ENCODE data around the gene RABEPK. TPM values are rescaled to one million over a fixed set of nuclear protein-coding genes. Genes with fewer than 3 reads are reported as not detected.

The RABEPK gene
- total RNA-seq, 1 experiment from 2014 or later: 21.8 TPM

DNA sequence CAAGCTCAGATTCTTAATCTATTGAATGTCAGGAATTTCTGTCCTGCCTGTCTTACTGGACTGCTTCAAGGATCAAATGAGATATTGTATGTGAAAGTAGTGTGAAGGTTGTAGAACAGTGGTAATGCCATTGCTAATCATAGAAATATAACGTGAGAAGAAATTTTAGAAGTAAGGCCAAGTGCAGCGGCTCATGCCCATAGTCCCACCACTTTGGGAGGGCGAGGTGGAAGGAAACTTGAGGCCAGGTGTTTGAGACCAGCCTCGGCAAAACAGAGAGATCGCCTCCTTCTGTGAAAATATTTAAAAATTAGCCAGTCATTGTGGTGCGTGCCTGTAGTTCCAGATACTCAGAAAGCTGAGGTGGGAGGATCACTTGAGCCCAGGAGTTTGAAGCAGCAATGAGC lies 45.9 kb downstream of the RABEPK start:
- Mint-ChIP-seq H3K27ac (peak overlapping the region in 1 of 3 experiments; percentile 7; a peak in 1 of 7 replicates), H3K4me1 (peaks cover 4 to 7% of the 10 kb centered on the region in 2 experiments), H3K9me3 (no peaks in the 10 kb centered on the region; a peak in 1 of 5 replicates), H3K4me3 (no peak overlapping the region), H3K36me3 (ENCODE audit: insufficient read depth in 1 of 3, low read depth in 3 of 3) (no peaks in the 10 kb centered on the region), H3K27me3 (ENCODE audit: low read depth) (no peaks in the 10 kb centered on the region; the same call in 1 of the 2 replicates)
- no peaks in the 10 kb centered on the region for H3K79me2 ChIP-seq (ENCODE audit: insufficient read depth, low read length)
- no peak overlapping the region for H4K8ac ChIP-seq (replicated peaks; ENCODE audit: insufficient read length, low read depth, low read length)
- no peak overlapping the region for H3K23ac ChIP-seq (ENCODE audit: insufficient read length, low read depth, low read length)
- H3K4me1 ChIP-seq (ENCODE audit: insufficient read depth, low read length): no peaks in the 10 kb centered on the region
- DNase-seq: no peak
- no peak overlapping the region for H2BK12ac ChIP-seq (ENCODE audit: insufficient read length, low read depth, low read length)
- no peak overlapping the region for H3K9ac ChIP-seq (ENCODE audit: extremely low read depth, insufficient read length, low read length)
- no peak overlapping the region for H2AFZ ChIP-seq (ENCODE audit: low read length)
- H3K79me1 ChIP-seq (ENCODE audit: insufficient read depth, low read depth, low read length, poor library complexity, severe bottlenecking): no peaks in the 10 kb centered on the region
- TF ChIP-seq, protein P1, sequence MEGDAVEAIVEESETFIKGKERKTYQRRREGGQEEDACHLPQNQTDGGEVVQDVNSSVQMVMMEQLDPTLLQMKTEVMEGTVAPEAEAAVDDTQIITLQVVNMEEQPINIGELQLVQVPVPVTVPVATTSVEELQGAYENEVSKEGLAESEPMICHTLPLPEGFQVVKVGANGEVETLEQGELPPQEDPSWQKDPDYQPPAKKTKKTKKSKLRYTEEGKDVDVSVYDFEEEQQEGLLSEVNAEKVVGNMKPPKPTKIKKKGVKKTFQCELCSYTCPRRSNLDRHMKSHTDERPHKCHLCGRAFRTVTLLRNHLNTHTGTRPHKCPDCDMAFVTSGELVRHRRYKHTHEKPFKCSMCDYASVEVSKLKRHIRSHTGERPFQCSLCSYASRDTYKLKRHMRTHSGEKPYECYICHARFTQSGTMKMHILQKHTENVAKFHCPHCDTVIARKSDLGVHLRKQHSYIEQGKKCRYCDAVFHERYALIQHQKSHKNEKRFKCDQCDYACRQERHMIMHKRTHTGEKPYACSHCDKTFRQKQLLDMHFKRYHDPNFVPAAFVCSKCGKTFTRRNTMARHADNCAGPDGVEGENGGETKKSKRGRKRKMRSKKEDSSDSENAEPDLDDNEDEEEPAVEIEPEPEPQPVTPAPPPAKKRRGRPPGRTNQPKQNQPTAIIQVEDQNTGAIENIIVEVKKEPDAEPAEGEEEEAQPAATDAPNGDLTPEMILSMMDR (conservative IDR thresholded peaks at IDR 0.05): no peak
- H3K4ac ChIP-seq (ENCODE audit: low read depth, low read length): no peak overlapping the region
- H3K9me3 ChIP-seq (ENCODE audit: control insufficient read depth, low read depth, low read length): no peaks in the 10 kb centered on the region
- H3K23me2 ChIP-seq (ENCODE audit: insufficient read length, low read depth, low read length, poor library complexity, severe bottlenecking): no peaks in the 10 kb centered on the region
- H3K18ac ChIP-seq (ENCODE audit: insufficient read length, low read depth, low read length): no peak overlapping the region
- no peak overlapping the region for H3K27ac ChIP-seq (ENCODE audit: insufficient read length, low read depth, low read length)
- H2BK5ac ChIP-seq (ENCODE audit: insufficient read length, low read length): no peak overlapping the region
- H4K5ac ChIP-seq (ENCODE audit: insufficient read length, low read depth, low read length): no peak overlapping the region
- no peak overlapping the region for H2BK120ac ChIP-seq (ENCODE audit: low read depth, low read length, poor library complexity, severe bottlenecking)
- H3K27me3 ChIP-seq (ENCODE audit: insufficient read depth, low read length): no peaks in the 10 kb centered on the region
- H4K20me1 ChIP-seq (ENCODE audit: control insufficient read depth, insufficient read depth, insufficient read length): no peaks in the 10 kb centered on the region
- no peak overlapping the region for H2BK15ac ChIP-seq (ENCODE audit: low read depth, low read length)
- no peak overlapping the region for H2AK5ac ChIP-seq (ENCODE audit: insufficient read length, low read length)
- no peak overlapping the region for H2BK20ac ChIP-seq (ENCODE audit: low read depth, low read length, poor library complexity, severe bottlenecking)
- no CpG with 5 or more reads among the region's 6 CpGs for WGBS (ENCODE audit: extremely low coverage, insufficient read length, low lambda C conversion rate)
- H4K91ac ChIP-seq (ENCODE audit: insufficient read length, low read depth, low read length): no peak overlapping the region
- no peak overlapping the region for H3K14ac ChIP-seq (ENCODE audit: insufficient read depth, low read length)
- H3T11ph ChIP-seq (ENCODE audit: low read length): no peak overlapping the region
- no peak overlapping the region for H3K56ac ChIP-seq (ENCODE audit: insufficient read length, low read depth, low read length)
- H3K4me2 ChIP-seq (ENCODE audit: insufficient read depth, insufficient read length, low read length): no peak overlapping the region

Data from H9 (cell line).